ENCODE measurements around the gene SYNJ1.

- TF ChIP-seq POLR2A (IDR thresholded peaks at IDR 0.05; ENCODE audit: low read length) (no peak), GATA1 (IDR thresholded peaks at IDR 0.05; ENCODE audit: low read depth, low read length) (no peak)
Observed at GRCh38 chr21:32757804-32758203, 30.0 kb upstream of the SYNJ1 start.
